Spleen (tissue), 7 donors: Measurements from ENCODE around the gene NRXN3.

Source experiments
- POLR2A ChIP-seq, 3 donors: fragments of 450-650 bp; IDR thresholded peaks; one replicate each; pipeline ENCODE4 v1.5.1; 2017; ENCODE audit warnings: antibody characterized with exemption in 3 of 3, mild to moderate bottlenecking in 1 of 3
- POLR2AphosphoS5 ChIP-seq, 3 donors: sonication (generic); formaldehyde crosslinking; IDR thresholded peaks; one replicate each; pipeline ENCODE4 v1.5.1; 2017; ENCODE audit warnings: antibody characterized with exemption in 3 of 3
- TF ChIP-seq, protein P1 (sequence below), 11 experiments: fragments of 200-600 bp in 7 of 11; fragments of 450-650 bp in 4 of 11; sonication (generic) in 4 of 11; IDR thresholded peaks in 8 of 11; conservative IDR thresholded peaks in 3 of 11; 1 replicate in 7 of 11; 2 replicates in 4 of 11; pipeline versions ENCODE4 v1.4.0 to v1.8.0; 2016 to 2021; ENCODE audit warnings: antibody characterized with exemption in 11 of 11, inconsistent platforms in 4 of 11, mild to moderate bottlenecking in 1 of 11
- donor health status: DM: no; HTN: no; CAD: no; lungs with moderate emphysema.
- donor health status: DM: no; HTN: no; CAD: no.
- donor health status: DM: no; HTN: no; CAD: no.

DNA sequence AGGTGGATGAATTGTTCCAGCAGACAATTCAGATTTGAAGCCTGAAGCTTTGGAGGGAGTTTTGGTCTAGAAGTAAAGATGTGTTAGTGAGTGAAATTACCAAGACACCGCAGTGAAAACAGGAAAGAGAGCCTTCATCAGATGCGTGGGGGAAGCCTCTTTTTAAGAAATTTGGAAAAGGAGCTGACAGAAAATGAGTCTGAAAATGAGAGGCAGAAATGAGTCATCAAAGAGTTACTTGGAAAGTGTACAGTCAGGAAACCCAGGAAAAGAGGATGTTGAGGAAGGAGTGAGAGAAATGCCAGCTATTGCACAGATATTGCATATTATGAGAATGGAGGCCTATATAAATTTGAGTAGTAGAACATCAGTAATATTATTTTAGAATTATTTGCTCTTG lies 520.7 kb downstream of the NRXN3 start:
- TF ChIP-seq POLR2AphosphoS5 (IDR thresholded peaks at IDR 0.05) (no peak), POLR2A (IDR thresholded peaks at IDR 0.05) (no peak)
- TF ChIP-seq, protein P1, sequence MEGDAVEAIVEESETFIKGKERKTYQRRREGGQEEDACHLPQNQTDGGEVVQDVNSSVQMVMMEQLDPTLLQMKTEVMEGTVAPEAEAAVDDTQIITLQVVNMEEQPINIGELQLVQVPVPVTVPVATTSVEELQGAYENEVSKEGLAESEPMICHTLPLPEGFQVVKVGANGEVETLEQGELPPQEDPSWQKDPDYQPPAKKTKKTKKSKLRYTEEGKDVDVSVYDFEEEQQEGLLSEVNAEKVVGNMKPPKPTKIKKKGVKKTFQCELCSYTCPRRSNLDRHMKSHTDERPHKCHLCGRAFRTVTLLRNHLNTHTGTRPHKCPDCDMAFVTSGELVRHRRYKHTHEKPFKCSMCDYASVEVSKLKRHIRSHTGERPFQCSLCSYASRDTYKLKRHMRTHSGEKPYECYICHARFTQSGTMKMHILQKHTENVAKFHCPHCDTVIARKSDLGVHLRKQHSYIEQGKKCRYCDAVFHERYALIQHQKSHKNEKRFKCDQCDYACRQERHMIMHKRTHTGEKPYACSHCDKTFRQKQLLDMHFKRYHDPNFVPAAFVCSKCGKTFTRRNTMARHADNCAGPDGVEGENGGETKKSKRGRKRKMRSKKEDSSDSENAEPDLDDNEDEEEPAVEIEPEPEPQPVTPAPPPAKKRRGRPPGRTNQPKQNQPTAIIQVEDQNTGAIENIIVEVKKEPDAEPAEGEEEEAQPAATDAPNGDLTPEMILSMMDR (IDR thresholded peaks at IDR 0.05 in 8 of 11, conservative IDR thresholded peaks at IDR 0.05 in 3 of 11): no peak
